Body of pancreas (tissue), 4 donors: ENCODE measurements around the gene ATG10.

Experiments
- CTCF ChIP-seq, 7 experiments: fragments of 450-650 bp in 4 of 7; fragments of 200-600 bp in 3 of 7; sonication (generic) in 3 of 7; IDR thresholded peaks; one replicate each; pipeline ENCODE4 v1.5.1; 2016 to 2019; ENCODE audit warnings: antibody characterized with exemption in 7 of 7
- POLR2A ChIP-seq, 3 donors: fragments of 450-650 bp; IDR thresholded peaks; one replicate each; pipeline ENCODE4 v1.6.1; 2016; ENCODE audit warnings: antibody characterized with exemption in 3 of 3, mild to moderate bottlenecking in 2 of 3

DNA sequence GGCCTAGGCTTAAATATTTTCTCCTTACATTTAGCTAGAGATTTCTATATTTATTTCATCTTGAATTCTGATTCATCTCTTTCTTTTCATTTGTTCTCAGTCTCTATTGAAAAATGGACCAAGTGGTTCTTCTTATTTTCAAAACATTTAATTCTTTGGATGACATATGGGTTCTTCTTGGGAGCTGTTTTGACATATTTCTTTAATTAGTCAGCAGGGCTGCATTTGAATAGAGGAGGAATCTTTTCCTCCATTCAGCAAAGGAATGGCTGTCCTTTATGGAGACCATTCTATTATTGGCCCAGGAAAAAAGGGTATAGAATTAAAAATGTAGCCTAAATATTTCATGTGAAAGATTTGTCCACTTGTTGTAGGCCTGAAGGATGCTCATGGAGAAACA, 196.5 kb downstream of the ATG10 start:
- TF ChIP-seq POLR2A (IDR thresholded peaks at IDR 0.05) (no peak), CTCF (IDR thresholded peaks at IDR 0.05) (no peak)
